Memory B cell (primary cell): Measurements from ENCODE around the gene MALAT1.
"Not testable (repeated sequence)": the region's sequence is repeated elsewhere in the genome, so short reads cannot be mapped to it uniquely, and the experiment has no call there.

Experiments used
- ATAC-seq: fragments of 150-1000 bp; cut with Tn5 transposase; 2 replicates; pipeline ENCODE4 v1.10.0; 2021; ENCODE audit warnings: low read depth, mild to moderate bottlenecking, moderate library complexity
- DNase-seq, 2 donors: peaks; one replicate each; pipeline ENCODE4 v3.0.0; 2022; ENCODE audit warnings: low spot score in 2 of 2
- H3K27ac Mint-ChIP-seq: one replicate; pipeline ENCODE4 v1.8.0; 2022; ENCODE audit warnings: mild to moderate bottlenecking, moderate library complexity, mixed read lengths
- H3K27me3 Mint-ChIP-seq: one replicate; pipeline ENCODE4 v1.8.0; 2022; ENCODE audit warnings: mixed read lengths
- H3K36me3 Mint-ChIP-seq: one replicate; pipeline ENCODE4 v1.8.0; 2022; ENCODE audit warnings: mild to moderate bottlenecking, mixed read lengths
- H3K4me1 Mint-ChIP-seq: one replicate; pipeline ENCODE4 v1.8.0; 2022; ENCODE audit warnings: mixed read lengths
- H3K4me3 Mint-ChIP-seq: one replicate; pipeline ENCODE4 v1.8.0; 2022; ENCODE audit warnings: mild to moderate bottlenecking, moderate library complexity, mixed read lengths
- H3K9me3 Mint-ChIP-seq: one replicate; pipeline ENCODE4 v1.8.0; 2022; ENCODE audit warnings: mixed read lengths

MALAT1 gene

GRCh38 chr11:65506772-65507505 is 8.1 kb downstream of the MALAT1 start:
- peak; percentile 57 for ATAC-seq
- H3K36me3 Mint-ChIP-seq = peaks cover 24% of the 10 kb centered on the region

GRCh38 chr11:65512311-65512710 is 13.5 kb downstream of the MALAT1 start:
- ATAC-seq, H3K27me3 Mint-ChIP-seq: not testable (repeated sequence)

More at GRCh38 chr11:65506772-65507505, 8.1 kb downstream of the MALAT1 start:
- Mint-ChIP-seq H3K4me3 (peak overlapping the region; percentile 81), H3K9me3 (no peaks in the 10 kb centered on the region), H3K27ac (no peak overlapping the region), H3K27me3 (no peaks in the 10 kb centered on the region), H3K4me1 (peaks cover 44% of the 10 kb centered on the region)
- peak; percentile 50 to 55 for DNase-seq

GRCh38 chr11:65516135-65516968 is 17.5 kb downstream of the MALAT1 start:
- Mint-ChIP-seq H3K9me3 (no peaks in the 10 kb centered on the region), H3K36me3 (no peaks in the 10 kb centered on the region), H3K27me3 (no peaks in the 10 kb centered on the region), H3K27ac (peak overlapping the region; percentile 4), H3K4me3 (no peak overlapping the region), H3K4me1 (peaks cover 8% of the 10 kb centered on the region)
- ATAC-seq (no peak), DNase-seq (no peak)

More at GRCh38 chr11:65512311-65512710, 13.5 kb downstream of the MALAT1 start:
- DNase-seq, H3K36me3 Mint-ChIP-seq, H3K27ac Mint-ChIP-seq, H3K4me3 Mint-ChIP-seq, H3K9me3 Mint-ChIP-seq: not testable (repeated sequence)
- peaks cover 17% of the 10 kb centered on the region for H3K4me1 Mint-ChIP-seq

GRCh38 chr11:65518941-65519549 is 20.2 kb downstream of the MALAT1 start:
- H3K36me3 Mint-ChIP-seq, H3K27me3 Mint-ChIP-seq, ATAC-seq, DNase-seq, H3K27ac Mint-ChIP-seq, H3K4me3 Mint-ChIP-seq, H3K9me3 Mint-ChIP-seq: not testable (repeated sequence)
- peaks cover 26% of the 10 kb centered on the region for H3K4me1 Mint-ChIP-seq

- ATAC-seq, H3K36me3 Mint-ChIP-seq, H3K27ac Mint-ChIP-seq, H3K4me3 Mint-ChIP-seq, DNase-seq, H3K9me3 Mint-ChIP-seq, H3K27me3 Mint-ChIP-seq: not testable (repeated sequence)
- peaks cover 30% of the 10 kb centered on the region for H3K4me1 Mint-ChIP-seq
Measured at GRCh38 chr11:65521777-65522521, 23.1 kb downstream of the MALAT1 start.

GRCh38 chr11:65522718-65523630 is 24.1 kb downstream of the MALAT1 start:
- not testable (repeated sequence) for H3K9me3 Mint-ChIP-seq, H3K27me3 Mint-ChIP-seq, H3K36me3 Mint-ChIP-seq, DNase-seq
- H3K4me1 Mint-ChIP-seq = peaks cover 30% of the 10 kb centered on the region
- H3K27ac Mint-ChIP-seq = peak overlapping the region; percentile 78
- ATAC-seq = peak; percentile 5
- peak overlapping the region; percentile 77 for H3K4me3 Mint-ChIP-seq

GRCh38 chr11:65523631-65523968 is 24.8 kb downstream of the MALAT1 start:
- not testable (repeated sequence) for DNase-seq, ATAC-seq
- peak overlapping the region; percentile 77 for H3K4me3 Mint-ChIP-seq

GRCh38 chr11:65524014-65524740 is 25.3 kb downstream of the MALAT1 start:
- Mint-ChIP-seq H3K9me3 (no peaks in the 10 kb centered on the region), H3K4me1 (peaks cover 33% of the 10 kb centered on the region), H3K27ac (peak overlapping the region; percentile 78), H3K27me3 (no peaks in the 10 kb centered on the region), H3K4me3 (peak overlapping the region; percentile 68), H3K36me3 (peaks cover 2% of the 10 kb centered on the region)
- peak; percentile 3 for ATAC-seq
- DNase-seq = no peak

More at GRCh38 chr11:65523631-65523968, 24.8 kb downstream of the MALAT1 start:
- H3K27ac Mint-ChIP-seq = peak overlapping the region; percentile 78
- H3K9me3 Mint-ChIP-seq, H3K36me3 Mint-ChIP-seq, H3K27me3 Mint-ChIP-seq: not testable (repeated sequence)
- H3K4me1 Mint-ChIP-seq = peaks cover 30% of the 10 kb centered on the region

GRCh38 chr11:65524741-65525545 is 26.1 kb downstream of the MALAT1 start, which contains the start of gene SCYL1:
TSS of gene SCYL1 (plus strand) at chr11:65525083. CDS start at chr11:65525154, 71 bp downstream.
- H3K27me3 Mint-ChIP-seq = no peaks in the 10 kb centered on the region
- peaks cover 2% of the 10 kb centered on the region for H3K36me3 Mint-ChIP-seq
- peak within 1 kb of the TSS; percentile 78 for H3K27ac Mint-ChIP-seq
- no peaks in the 10 kb centered on the region for H3K9me3 Mint-ChIP-seq
- peak within 1 kb of the TSS; percentile 85 for H3K4me3 Mint-ChIP-seq
- DNase-seq (peak; percentile 77 to 82), ATAC-seq (peak; percentile 88)
- peaks cover 33% of the 10 kb centered on the region for H3K4me1 Mint-ChIP-seq

GRCh38 chr11:65525546-65526480 is 27.0 kb downstream of the MALAT1 start:
- no peaks in the 10 kb centered on the region for H3K27me3 Mint-ChIP-seq
- H3K36me3 Mint-ChIP-seq = peaks cover 2% of the 10 kb centered on the region
- ATAC-seq (peak; percentile 19), DNase-seq (no peak)
- H3K4me1 Mint-ChIP-seq = peaks cover 35% of the 10 kb centered on the region
- no peaks in the 10 kb centered on the region for H3K9me3 Mint-ChIP-seq
- H3K4me3 Mint-ChIP-seq = peak overlapping the region; percentile 85
- H3K27ac Mint-ChIP-seq = peak overlapping the region; percentile 64

- ATAC-seq (no peak), DNase-seq (no peak)
- Mint-ChIP-seq H3K4me1 (peaks cover 33% of the 10 kb centered on the region), H3K9me3 (no peaks in the 10 kb centered on the region), H3K27ac (no peak overlapping the region), H3K27me3 (no peaks in the 10 kb centered on the region), H3K4me3 (peak overlapping the region; percentile 22), H3K36me3 (peaks cover 7% of the 10 kb centered on the region)
Measured at GRCh38 chr11:65526744-65527143, 27.9 kb downstream of the MALAT1 start.
